PC-9 (cell line): Measurements from ENCODE around the gene PARG.
"Not testable (repeated sequence)": the region's sequence is repeated elsewhere in the genome, so short reads cannot be mapped to it uniquely, and the experiment has no call there.

Experiments used
- EZH2 ChIP-seq: fragments of 200-600 bp; sonication (generic); IDR thresholded peaks from 2 replicates; pipeline ENCODE4 v1.8.0; 2017; ENCODE audit warnings: antibody characterized with exemption, low read depth
- TF ChIP-seq, protein P1 (sequence below): fragments of 200-600 bp; sonication (generic); conservative IDR thresholded peaks from 2 replicates; pipeline ENCODE4 v1.6.1; 2017; ENCODE audit warnings: mixed run types, antibody characterized with exemption, mild to moderate bottlenecking, moderate library complexity

DNA sequence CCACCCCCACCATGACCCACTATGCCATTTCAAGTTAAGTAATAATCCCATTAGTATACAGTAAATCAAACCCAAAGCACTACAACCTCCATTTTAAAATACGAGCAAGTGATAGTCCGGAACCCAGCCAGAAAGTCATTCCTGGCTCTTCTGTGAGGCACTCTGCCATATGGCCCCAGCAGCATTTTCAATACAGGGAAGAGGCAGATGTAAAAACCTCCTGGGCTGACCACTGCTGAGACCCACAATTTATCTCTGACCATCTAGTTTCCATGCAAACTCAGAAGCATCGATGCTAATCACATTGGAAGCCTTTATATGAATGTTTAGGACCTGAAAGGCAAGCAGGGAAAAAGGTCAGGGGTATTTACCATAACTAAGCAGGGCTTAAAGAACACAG lies 69.1 kb downstream of the PARG start:
- TF ChIP-seq, protein P1, sequence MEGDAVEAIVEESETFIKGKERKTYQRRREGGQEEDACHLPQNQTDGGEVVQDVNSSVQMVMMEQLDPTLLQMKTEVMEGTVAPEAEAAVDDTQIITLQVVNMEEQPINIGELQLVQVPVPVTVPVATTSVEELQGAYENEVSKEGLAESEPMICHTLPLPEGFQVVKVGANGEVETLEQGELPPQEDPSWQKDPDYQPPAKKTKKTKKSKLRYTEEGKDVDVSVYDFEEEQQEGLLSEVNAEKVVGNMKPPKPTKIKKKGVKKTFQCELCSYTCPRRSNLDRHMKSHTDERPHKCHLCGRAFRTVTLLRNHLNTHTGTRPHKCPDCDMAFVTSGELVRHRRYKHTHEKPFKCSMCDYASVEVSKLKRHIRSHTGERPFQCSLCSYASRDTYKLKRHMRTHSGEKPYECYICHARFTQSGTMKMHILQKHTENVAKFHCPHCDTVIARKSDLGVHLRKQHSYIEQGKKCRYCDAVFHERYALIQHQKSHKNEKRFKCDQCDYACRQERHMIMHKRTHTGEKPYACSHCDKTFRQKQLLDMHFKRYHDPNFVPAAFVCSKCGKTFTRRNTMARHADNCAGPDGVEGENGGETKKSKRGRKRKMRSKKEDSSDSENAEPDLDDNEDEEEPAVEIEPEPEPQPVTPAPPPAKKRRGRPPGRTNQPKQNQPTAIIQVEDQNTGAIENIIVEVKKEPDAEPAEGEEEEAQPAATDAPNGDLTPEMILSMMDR = not testable (repeated sequence)
- TF ChIP-seq EZH2 = not testable (repeated sequence)
